ENCODE measurements around the gene ALG11. TPM values are rescaled to one million over a fixed set of nuclear protein-coding genes. Genes with fewer than 3 reads are reported as not detected.
"Not testable (repeated sequence)": the region's sequence is repeated elsewhere in the genome, so short reads cannot be mapped to it uniquely, and the experiment has no call there.

The ALG11 gene
- total RNA-seq, 4 donors from 2014 or later = 7.4 to 23.7 (median 13.2) TPM

DNA sequence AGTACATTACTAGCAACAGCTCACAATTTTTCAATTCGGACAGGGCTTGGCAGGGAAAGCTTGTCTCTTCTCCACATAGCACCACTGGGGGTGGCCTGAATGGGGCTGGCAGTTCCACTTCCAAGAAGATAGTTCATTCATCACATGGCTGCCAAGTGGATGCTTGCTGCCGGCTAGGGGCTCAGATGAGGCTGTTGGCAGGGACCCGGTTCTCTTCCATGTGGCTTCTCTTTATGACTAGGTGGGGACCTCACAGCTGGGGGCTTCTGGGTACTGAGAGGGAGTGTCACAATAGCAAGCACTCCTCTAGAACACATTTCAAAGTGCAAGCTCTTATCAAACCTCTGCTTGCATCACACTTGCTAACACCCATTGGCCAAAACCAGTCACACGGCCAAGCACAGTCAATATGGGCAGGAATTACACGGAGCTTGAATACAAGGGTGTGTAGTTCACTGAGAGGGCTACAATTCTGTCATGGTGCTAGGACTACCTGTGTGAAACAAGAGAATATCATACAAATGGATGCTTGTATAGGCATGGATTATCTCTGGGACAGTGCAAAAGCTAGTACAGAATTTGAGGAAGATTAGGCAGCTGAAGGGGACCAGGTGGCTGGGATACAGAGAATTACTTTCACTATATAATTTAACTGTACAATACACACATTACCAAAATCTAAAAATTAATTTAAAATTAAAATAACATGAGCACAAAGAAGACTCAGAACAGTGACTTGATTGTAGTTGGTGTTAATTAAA is 33.2 kb upstream of the ALG11 start:
- Histone ChIP-seq H3K27ac (no peak overlapping the region), H3K4me3 (no peak overlapping the region), H3K36me3 (no peaks in the 10 kb centered on the region), H3K27me3 (no peaks in the 10 kb centered on the region), H3K4me1 (no peaks in the 10 kb centered on the region), H3K9me3 (no peaks in the 10 kb centered on the region)
- TF ChIP-seq EP300 (IDR thresholded peaks at IDR 0.05) (no peak), POLR2AphosphoS5 (IDR thresholded peaks at IDR 0.05) (no peak), POLR2A (IDR thresholded peaks at IDR 0.05) (no peak)
- TF ChIP-seq, protein P1, sequence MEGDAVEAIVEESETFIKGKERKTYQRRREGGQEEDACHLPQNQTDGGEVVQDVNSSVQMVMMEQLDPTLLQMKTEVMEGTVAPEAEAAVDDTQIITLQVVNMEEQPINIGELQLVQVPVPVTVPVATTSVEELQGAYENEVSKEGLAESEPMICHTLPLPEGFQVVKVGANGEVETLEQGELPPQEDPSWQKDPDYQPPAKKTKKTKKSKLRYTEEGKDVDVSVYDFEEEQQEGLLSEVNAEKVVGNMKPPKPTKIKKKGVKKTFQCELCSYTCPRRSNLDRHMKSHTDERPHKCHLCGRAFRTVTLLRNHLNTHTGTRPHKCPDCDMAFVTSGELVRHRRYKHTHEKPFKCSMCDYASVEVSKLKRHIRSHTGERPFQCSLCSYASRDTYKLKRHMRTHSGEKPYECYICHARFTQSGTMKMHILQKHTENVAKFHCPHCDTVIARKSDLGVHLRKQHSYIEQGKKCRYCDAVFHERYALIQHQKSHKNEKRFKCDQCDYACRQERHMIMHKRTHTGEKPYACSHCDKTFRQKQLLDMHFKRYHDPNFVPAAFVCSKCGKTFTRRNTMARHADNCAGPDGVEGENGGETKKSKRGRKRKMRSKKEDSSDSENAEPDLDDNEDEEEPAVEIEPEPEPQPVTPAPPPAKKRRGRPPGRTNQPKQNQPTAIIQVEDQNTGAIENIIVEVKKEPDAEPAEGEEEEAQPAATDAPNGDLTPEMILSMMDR (IDR thresholded peaks at IDR 0.05) = no peak
- 47% methylated on average over 5 of the region's 5 CpGs for WGBS
- DNase-seq (ENCODE audit: low spot score in 2 of 2) = no peak

DNA sequence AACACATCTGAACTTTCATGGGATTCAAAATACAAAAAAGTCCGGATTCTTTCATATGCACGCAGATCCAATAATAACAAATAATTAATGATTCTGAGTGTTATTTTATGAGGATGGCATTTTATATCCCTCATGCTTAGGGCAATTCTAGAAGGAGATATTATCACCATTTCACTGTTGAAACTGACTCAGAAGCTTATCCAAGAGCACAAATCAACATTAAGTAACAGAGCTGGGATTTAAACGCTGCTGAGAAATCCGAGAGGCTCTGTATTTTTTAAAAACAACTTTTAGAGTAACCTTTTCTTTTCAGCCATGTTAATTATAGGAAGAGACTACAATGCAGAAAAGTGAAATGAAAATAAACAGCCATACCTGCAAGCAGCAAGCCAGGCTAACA is 31.3 kb upstream of the ALG11 start:
- H3K27ac ChIP-seq = no peak overlapping the region
- WGBS = 52% methylated on average over 4 of the region's 4 CpGs
- no peak for DNase-seq (ENCODE audit: low spot score in 2 of 2)
- no peaks in the 10 kb centered on the region for H3K27me3 ChIP-seq
- H3K9me3 ChIP-seq = no peaks in the 10 kb centered on the region
- TF ChIP-seq POLR2A (IDR thresholded peaks at IDR 0.05) (no peak), POLR2AphosphoS5 (IDR thresholded peaks at IDR 0.05) (no peak), EP300 (IDR thresholded peaks at IDR 0.05) (no peak)
- TF ChIP-seq, protein P1 (IDR thresholded peaks at IDR 0.05) = no peak
- no peaks in the 10 kb centered on the region for H3K36me3 ChIP-seq
- no peaks in the 10 kb centered on the region for H3K4me1 ChIP-seq
- no peak overlapping the region for H3K4me3 ChIP-seq

DNA sequence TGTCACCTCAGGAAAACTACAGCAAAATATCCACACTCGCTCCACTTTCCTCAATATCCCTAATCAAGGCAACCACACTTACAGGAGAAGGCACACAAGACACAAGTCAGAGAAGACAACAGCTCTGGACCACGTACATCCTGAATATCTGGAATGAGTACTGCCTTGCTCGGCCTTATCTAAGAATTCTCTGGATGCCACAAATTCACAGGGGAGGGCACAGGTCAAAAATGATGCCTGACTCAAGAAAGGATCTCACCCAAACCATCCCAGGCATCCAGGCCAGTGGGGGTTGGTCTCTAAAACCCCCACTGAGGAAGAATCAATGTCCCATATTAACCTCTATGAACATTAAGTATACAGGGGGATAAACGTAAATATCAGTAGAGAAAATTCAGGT is 30.8 kb upstream of the ALG11 start:
- Histone ChIP-seq H3K27ac (no peak overlapping the region), H3K4me3 (no peak overlapping the region), H3K4me1 (no peaks in the 10 kb centered on the region), H3K27me3 (no peaks in the 10 kb centered on the region), H3K36me3 (no peaks in the 10 kb centered on the region), H3K9me3 (no peaks in the 10 kb centered on the region)
- DNase-seq (ENCODE audit: low spot score in 2 of 2) = no peak
- 72% methylated on average over 4 of the region's 4 CpGs for WGBS
- TF ChIP-seq EP300 (IDR thresholded peaks at IDR 0.05) (no peak), POLR2A (IDR thresholded peaks at IDR 0.05) (no peak), POLR2AphosphoS5 (IDR thresholded peaks at IDR 0.05) (no peak)
- TF ChIP-seq, protein P1 (IDR thresholded peaks at IDR 0.05) = no peak

DNA sequence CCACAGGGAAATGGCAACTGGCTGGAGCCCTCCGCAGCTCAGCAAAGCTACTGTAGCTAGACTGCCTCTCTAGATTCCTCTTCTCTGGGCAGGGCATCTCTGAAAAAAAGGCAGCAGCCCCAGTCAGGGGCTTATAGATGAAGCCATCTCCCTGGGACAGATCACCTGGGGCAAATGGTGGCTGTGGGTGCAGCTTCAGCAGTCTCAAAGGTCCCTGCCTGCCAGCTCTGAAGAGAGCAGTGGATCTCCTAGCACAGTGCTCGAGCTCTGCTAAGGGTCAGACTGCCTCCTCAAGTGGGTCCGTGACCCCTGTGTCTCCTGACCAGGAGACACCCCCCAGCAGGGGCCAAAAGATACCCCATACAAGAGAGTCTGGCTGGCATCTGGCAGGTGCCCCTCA is 28.9 kb upstream of the ALG11 start:
- not testable (repeated sequence) for H3K36me3 ChIP-seq; H3K4me3 ChIP-seq; H3K27ac ChIP-seq; H3K4me1 ChIP-seq; H3K9me3 ChIP-seq; H3K27me3 ChIP-seq; DNase-seq (ENCODE audit: low spot score in 2 of 2)
- WGBS = 100% methylated on average over 1 of the region's 3 CpGs

DNA sequence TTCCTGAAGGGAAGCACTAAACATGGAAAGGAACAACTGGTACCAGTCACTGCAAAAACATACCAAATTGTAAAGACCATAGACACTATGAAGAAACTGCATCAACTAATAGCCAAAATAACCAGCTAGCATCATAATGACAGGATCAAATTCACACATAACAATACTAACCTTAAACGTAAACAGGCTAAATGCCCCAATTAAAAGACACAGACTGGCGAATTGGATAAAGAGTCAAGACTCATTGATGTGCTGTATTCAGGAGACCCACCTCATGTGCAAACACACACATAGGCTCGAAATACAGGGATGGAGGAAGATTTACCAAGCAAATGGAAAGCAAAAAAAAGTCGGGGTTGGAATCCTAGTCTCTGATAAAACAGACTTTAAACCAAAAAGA is 27.3 kb upstream of the ALG11 start:
- not testable (repeated sequence) for H3K4me3 ChIP-seq; H3K27ac ChIP-seq; H3K36me3 ChIP-seq; H3K27me3 ChIP-seq; H3K4me1 ChIP-seq; DNase-seq (ENCODE audit: low spot score in 2 of 2); H3K9me3 ChIP-seq
- 93% methylated on average over 4 of the region's 4 CpGs for WGBS

DNA sequence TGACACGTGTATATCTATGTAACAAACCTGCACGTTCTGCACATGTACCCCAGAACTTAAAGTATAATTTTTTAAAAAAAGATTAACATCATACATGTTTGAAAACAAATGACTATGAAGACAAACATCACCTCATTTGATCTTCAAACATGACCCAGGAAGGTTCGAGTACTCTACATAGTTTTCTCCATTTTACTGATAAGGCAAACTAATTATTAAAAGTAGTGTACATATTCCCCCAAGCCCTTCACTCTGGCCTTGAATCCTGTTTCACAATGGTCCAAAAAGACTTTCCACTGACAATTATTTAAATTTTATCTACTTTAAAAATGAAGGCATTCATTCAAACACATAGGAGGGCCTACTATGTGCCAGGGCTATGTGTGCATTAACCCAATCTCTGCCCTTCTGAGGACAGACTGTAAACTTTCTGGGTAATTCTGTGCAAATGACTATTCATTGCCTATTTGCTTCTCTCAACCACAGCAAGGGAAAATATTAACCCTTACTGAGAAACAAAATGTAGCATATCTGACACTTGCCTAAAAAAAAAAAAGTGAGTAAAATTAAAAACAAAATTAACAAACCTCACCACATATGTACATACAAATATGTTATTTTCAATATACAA is 23.1 kb upstream of the ALG11 start:
- Histone ChIP-seq H3K9me3 (no peaks in the 10 kb centered on the region), H3K36me3 (no peaks in the 10 kb centered on the region), H3K4me1 (no peaks in the 10 kb centered on the region), H3K4me3 (no peak overlapping the region), H3K27ac (no peak overlapping the region), H3K27me3 (no peaks in the 10 kb centered on the region)
- 87% methylated on average over 3 of the region's 3 CpGs for WGBS
- DNase-seq (ENCODE audit: low spot score in 2 of 2) = no peak
- no peak for TF ChIP-seq POLR2A (IDR thresholded peaks at IDR 0.05)
- TF ChIP-seq, protein P1 (IDR thresholded peaks at IDR 0.05) = no peak
- TF ChIP-seq EP300 (IDR thresholded peaks at IDR 0.05) = no peak
- TF ChIP-seq POLR2AphosphoS5 (IDR thresholded peaks at IDR 0.05) = no peak

Measured in suprapubic skin (tissue), 4 donors.